Stomach (tissue), 9 donors: ENCODE data around the gene VSTM2B. TPM values are rescaled to one million over a fixed set of nuclear protein-coding genes. Genes with fewer than 3 reads are reported as not detected.

Source experiments
- DNase-seq, 2 donors: peaks; one replicate each; pipeline versions ENCODE4 v3.0.0 to v3.0.0-alpha.2; 2013 to 2019
- H3K27ac ChIP-seq, 5 donors: fragments of 200-600 bp in 4 of 5; sonication (generic) in 4 of 5; one replicate each; pipeline ENCODE4 v1.5.1; 2013 to 2019; ENCODE audit warnings: mild to moderate bottlenecking in 1 of 5, moderate library complexity in 1 of 5
- H3K27me3 ChIP-seq, 3 donors: fragments of 200-600 bp; sonication (generic); one replicate each; pipeline ENCODE4 v1.5.1; 2017 to 2019; ENCODE audit warnings: mixed run types in 1 of 3
- H3K36me3 ChIP-seq, 4 donors: fragments of 200-600 bp; sonication (generic); 1 replicate in 3 of 4; 2 replicates in 1 of 4; pipeline ENCODE4 v1.5.1; 2016 to 2019
- H3K4me1 ChIP-seq, 4 donors: fragments of 200-600 bp; sonication (generic); one replicate each; pipeline ENCODE4 v1.5.1; 2016 to 2019
- H3K4me3 ChIP-seq, 4 donors: fragments of 200-600 bp; sonication (generic) in 3 of 4; one replicate each; pipeline ENCODE4 v1.5.1; 2016 to 2019; ENCODE audit warnings: mild to moderate bottlenecking in 1 of 4
- H3K9me3 ChIP-seq, 4 donors: fragments of 200-600 bp; sonication (generic); one replicate each; pipeline ENCODE4 v1.5.1; 2016 to 2019
- EP300 ChIP-seq: sonication (generic); formaldehyde crosslinking; IDR thresholded peaks from one replicate; pipeline ENCODE4 v1.6.1; 2017; ENCODE audit warnings: antibody characterized with exemption
- POLR2A ChIP-seq, 4 donors: fragments of 450-650 bp; IDR thresholded peaks; one replicate each; pipeline ENCODE4 v1.6.1; 2016; ENCODE audit warnings: antibody characterized with exemption in 4 of 4, control low read depth in 2 of 4, mild to moderate bottlenecking in 1 of 4, moderate library complexity in 1 of 4
- POLR2AphosphoS5 ChIP-seq, 3 donors: sonication (generic); formaldehyde crosslinking; IDR thresholded peaks; one replicate each; pipeline ENCODE4 v1.6.1; 2016; ENCODE audit warnings: antibody characterized with exemption in 3 of 3
- WGBS, 5 donors: extraction: QIAGEN DNeasy Blood & Tissue Kit in 3 of 5; methylation state at CpG; one replicate each; pipeline versions ENCODE4 v1.1.5 to v1.1.7; 2013 to 2018; 5-methylcytosine and 5-hydroxymethylcytosine counted together
- intact Hi-C: fragments of 100-400 bp; cut with DNase I; formaldehyde crosslinking; loops from one replicate; pipeline ENCODE4 v1.15.1; 2023; ENCODE audit warnings: low total_unique reads
- polyA plus RNA-seq, 3 donors: library from polyadenylated mRNA; stranded (reverse); fragments of 200-250 nt; gene quantifications; one replicate each; pipeline ENCODE4 v1.2.3, GENCODE V29; 2013
- total RNA-seq, 5 donors: library from RNA; depleted of rRNA; stranded (reverse); fragments of >200 nt; gene quantifications; one replicate each; pipeline versions ENCODE4 v1.1.0 to v1.2.3, GENCODE V29; 2014 to 2016
- TF ChIP-seq, protein P1 (sequence below), 7 experiments: fragments of 450-650 bp in 4 of 7; fragments of 200-600 bp in 3 of 7; sonication (generic) in 3 of 7; IDR thresholded peaks; one replicate each; pipeline ENCODE4 v1.5.1; 2016 to 2019; ENCODE audit warnings: antibody characterized with exemption in 7 of 7, control low read depth in 2 of 7, mild to moderate bottlenecking in 1 of 7
- donor health status: healthy with polysubstance abuse.
- donor health status: Bipolar disorder and iron deficiency.
- donor health status: healthy.

The VSTM2B gene
- total and polyA plus RNA-seq, 8 donors, result not detected

DNA sequence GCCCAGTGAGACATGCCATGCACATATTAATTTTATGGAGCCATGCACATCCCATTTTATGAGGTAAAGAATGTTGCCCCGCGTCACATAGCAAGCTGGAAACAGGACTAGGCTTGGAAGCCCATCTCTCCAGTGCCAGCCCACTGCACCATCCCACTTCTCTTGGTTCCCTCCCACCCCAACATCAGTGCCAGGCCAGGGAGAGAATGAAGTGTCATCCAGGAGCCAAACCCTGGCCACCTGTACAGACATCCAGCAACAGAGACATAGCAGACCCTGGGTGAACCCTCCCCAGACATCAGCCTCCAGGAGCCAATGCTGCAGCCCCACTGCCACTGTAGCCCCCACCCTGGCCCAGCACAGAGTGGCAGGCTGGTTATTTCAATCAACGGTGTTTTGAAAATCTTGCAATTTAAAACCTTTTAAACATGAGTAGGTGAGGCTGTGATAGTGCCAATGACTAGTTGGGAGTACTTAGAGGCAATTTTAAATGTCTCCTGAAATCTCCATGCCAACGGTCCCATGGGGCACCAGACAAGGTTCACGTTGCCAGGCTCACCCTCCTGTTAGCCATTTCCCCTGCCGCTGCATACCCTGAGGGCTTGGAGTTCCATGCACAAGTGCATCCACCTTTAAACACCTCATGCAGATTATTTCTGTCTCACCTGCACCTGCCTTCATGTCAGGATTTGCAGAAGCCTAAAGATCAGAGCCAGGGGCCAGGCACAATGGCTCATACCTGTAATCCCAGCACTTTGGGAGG is 34.7 kb downstream of the VSTM2B start:
- TF ChIP-seq EP300, result no peak
- TF ChIP-seq, protein P1, sequence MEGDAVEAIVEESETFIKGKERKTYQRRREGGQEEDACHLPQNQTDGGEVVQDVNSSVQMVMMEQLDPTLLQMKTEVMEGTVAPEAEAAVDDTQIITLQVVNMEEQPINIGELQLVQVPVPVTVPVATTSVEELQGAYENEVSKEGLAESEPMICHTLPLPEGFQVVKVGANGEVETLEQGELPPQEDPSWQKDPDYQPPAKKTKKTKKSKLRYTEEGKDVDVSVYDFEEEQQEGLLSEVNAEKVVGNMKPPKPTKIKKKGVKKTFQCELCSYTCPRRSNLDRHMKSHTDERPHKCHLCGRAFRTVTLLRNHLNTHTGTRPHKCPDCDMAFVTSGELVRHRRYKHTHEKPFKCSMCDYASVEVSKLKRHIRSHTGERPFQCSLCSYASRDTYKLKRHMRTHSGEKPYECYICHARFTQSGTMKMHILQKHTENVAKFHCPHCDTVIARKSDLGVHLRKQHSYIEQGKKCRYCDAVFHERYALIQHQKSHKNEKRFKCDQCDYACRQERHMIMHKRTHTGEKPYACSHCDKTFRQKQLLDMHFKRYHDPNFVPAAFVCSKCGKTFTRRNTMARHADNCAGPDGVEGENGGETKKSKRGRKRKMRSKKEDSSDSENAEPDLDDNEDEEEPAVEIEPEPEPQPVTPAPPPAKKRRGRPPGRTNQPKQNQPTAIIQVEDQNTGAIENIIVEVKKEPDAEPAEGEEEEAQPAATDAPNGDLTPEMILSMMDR (IDR thresholded peaks at IDR 0.05), result no peak
- TF ChIP-seq POLR2A (IDR thresholded peaks at IDR 0.05), result no peak
- no peak for TF ChIP-seq POLR2AphosphoS5 (IDR thresholded peaks at IDR 0.05)
- intact Hi-C loops, result no loop called here
- H3K36me3 ChIP-seq, result no peaks in the 10 kb centered on the region
- H3K27ac ChIP-seq, result no peak overlapping the region
- no peaks in the 10 kb centered on the region for H3K4me1 ChIP-seq
- no peak overlapping the region for H3K4me3 ChIP-seq
- DNase-seq, result no peak
- H3K27me3 ChIP-seq, result peaks cover 0 to 37% (median 0%) of the 10 kb centered on the region in 3 donors
- peaks cover 3 to 40% (median 29%) of the 10 kb centered on the region in 4 donors for H3K9me3 ChIP-seq
- 71 to 87% (median 80%) methylated on average over 6 of the region's 6 CpGs for WGBS, 5 donors

DNA sequence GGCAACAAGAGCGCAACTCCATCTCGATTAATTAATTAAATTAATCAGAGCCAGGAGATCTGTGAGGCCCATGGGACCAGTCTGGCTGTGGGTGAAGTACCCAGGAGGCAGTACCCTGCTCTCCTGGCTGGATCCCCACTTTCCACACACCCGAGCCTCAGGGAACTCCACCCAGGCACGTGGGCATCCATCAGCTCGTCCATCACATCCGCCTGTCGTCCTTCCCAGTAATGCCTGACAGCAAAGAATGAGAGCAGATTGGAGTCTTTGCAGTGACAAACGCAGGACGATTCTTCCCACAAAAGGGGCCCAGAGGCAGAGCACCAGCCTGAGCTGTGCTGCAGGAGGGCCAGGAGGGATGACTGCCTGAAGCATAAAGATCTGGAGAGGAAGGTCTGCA is 35.8 kb downstream of the VSTM2B start:
- no peak for DNase-seq
- peaks cover 3 to 30% (median 29%) of the 10 kb centered on the region in 4 donors for H3K9me3 ChIP-seq
- H3K36me3 ChIP-seq, result no peaks in the 10 kb centered on the region
- no peak overlapping the region for H3K4me3 ChIP-seq
- TF ChIP-seq, protein P1 (IDR thresholded peaks at IDR 0.05), result no peak
- TF ChIP-seq POLR2AphosphoS5 (IDR thresholded peaks at IDR 0.05), result no peak
- no peak for TF ChIP-seq EP300
- no peak for TF ChIP-seq POLR2A (IDR thresholded peaks at IDR 0.05)
- H3K4me1 ChIP-seq, result no peaks in the 10 kb centered on the region
- H3K27ac ChIP-seq, result no peak overlapping the region
- intact Hi-C loops, result no loop called here
- peaks cover 0 to 48% (median 0%) of the 10 kb centered on the region in 3 donors for H3K27me3 ChIP-seq
- WGBS, 5 donors, result 50 to 67% (median 54%) methylated on average over 8 to 9 of the region's 9 CpGs

DNA sequence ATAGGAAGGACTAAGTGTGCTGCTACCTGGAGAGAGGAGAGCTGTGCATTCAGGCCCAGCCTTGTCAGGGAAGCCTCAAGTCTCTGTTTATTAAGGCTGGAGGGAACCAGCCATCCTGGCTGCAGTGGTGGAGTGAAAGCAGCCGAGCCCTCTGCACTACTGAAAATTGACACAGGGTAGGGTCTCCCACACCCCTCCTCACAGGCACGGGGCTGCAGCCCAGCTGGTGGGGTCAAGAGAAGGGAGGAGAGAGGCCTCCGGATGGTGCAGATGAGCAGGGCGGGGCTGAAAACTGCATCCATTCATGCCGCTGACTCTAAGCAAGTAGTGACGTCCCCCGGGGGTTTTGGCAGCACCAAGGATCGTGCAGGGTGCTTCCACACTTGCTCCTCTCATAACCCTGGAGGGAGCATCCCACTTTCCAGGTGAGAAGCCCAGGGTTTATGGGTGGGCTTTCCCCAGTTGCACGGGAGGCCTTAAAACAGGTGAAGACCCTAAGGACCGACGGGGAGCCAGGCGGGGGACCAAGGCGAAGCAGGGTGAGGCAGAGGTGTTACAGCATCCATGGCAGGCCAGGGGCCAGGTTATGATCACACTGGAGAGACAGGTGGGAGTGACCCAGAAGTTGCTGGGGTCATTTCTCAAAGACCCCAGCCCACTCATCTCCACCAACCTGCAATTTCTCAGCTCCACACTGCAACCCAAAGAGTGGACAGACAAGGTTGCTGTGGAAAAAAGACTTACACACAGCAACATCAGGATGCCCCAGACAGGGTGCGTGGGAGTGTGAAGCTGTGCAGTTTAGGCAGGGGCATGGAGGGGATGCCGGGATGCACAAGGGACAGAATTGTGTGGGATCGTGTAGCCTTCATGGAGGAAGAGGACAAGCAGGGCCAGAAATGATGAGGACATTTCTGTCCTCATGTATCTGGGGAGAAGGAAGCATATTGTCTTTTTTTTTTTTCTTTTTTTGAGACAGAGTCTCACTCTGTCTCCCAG is 36.8 kb downstream of the VSTM2B start:
- Histone ChIP-seq H3K4me1 (no peaks in the 10 kb centered on the region), H3K27me3 (peaks cover 0 to 58% (median 0%) of the 10 kb centered on the region in 3 donors), H3K36me3 (no peaks in the 10 kb centered on the region), H3K4me3 (no peak overlapping the region), H3K27ac (no peak overlapping the region), H3K9me3 (peaks cover 3 to 29% (median 23%) of the 10 kb centered on the region in 4 donors)
- TF ChIP-seq POLR2AphosphoS5 (IDR thresholded peaks at IDR 0.05), result no peak
- intact Hi-C loops, result no loop called here
- WGBS, 5 donors, result 55 to 67% (median 60%) methylated on average over 13 to 16 of the region's 16 CpGs
- no peak for DNase-seq

DNA sequence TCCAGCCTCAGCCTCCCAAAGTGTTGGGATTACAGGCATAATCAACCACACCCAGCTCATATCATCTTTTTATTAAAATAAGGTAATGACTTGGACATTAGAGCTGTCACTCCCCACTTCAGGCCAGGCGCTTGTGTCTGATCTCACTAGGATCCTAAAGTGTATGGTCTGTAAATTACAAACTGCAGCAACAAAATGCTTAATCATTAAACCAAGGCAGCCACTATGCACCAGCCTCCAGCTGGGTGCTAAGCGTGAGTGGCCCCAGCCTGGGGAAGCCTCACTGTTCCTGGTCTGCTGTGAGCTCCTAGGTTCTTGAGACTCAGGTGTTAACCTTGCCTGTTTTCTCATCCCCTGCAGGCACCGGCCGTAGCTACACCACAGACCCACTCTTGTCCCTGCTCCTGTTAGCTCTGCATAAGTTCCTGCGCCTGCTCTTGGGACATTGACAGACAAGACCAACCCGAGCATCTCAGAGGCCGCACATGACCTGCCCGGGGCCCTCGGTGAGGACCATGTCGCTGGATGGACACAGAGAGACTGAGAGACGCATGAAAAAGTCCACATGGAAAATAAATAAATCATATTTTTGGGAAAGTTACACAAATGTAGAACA is 37.8 kb downstream of the VSTM2B start:
- intact Hi-C loops, result no loop called here
- H3K27me3 ChIP-seq, result peaks cover 0 to 68% (median 0%) of the 10 kb centered on the region in 3 donors
- H3K27ac ChIP-seq, result no peak overlapping the region
- no peaks in the 10 kb centered on the region for H3K4me1 ChIP-seq
- H3K4me3 ChIP-seq, result no peak overlapping the region
- WGBS, 5 donors, result 72 to 77% (median 74%) methylated on average over 11 of the region's 11 CpGs
- peak in 1 of 2 donors; percentile 19 for DNase-seq
- TF ChIP-seq EP300, result no peak
- no peak for TF ChIP-seq POLR2A (IDR thresholded peaks at IDR 0.05)
- TF ChIP-seq POLR2AphosphoS5 (IDR thresholded peaks at IDR 0.05), result no peak
- TF ChIP-seq, protein P1 (IDR thresholded peaks at IDR 0.05), result no peak
- H3K36me3 ChIP-seq, result no peaks in the 10 kb centered on the region
- peaks cover 0 to 25% (median 22%) of the 10 kb centered on the region in 4 donors for H3K9me3 ChIP-seq
